H9 (cell line): ENCODE data around the gene LMBR1. TPM values are rescaled to one million over a fixed set of nuclear protein-coding genes. Genes with fewer than 3 reads are reported as not detected.

Experiments
- DNase-seq: peaks from one replicate; pipeline ENCODE4 v3.0.0-alpha.2; 2017
- H2AFZ ChIP-seq: one replicate; pipeline ENCODE4 v1.6.1; 2013; ENCODE audit warnings: mild to moderate bottlenecking, low read length, control low read depth, moderate library complexity
- H2AK5ac ChIP-seq: 2 replicates; pipeline ENCODE4 v1.6.1; 2013; ENCODE audit warnings: low read length, control low read depth, mixed read lengths; ENCODE audit not compliant: insufficient read length
- H2BK120ac ChIP-seq: one replicate; pipeline ENCODE4 v1.6.1; 2013; ENCODE audit warnings: low read depth, mild to moderate bottlenecking, low read length, control low read depth, inconsistent platforms; ENCODE audit not compliant: poor library complexity, severe bottlenecking
- H2BK12ac ChIP-seq: 2 replicates; pipeline ENCODE4 v1.6.1; 2013; ENCODE audit warnings: low read length, control low read depth, mixed read lengths, low read depth; ENCODE audit not compliant: insufficient read length
- H2BK15ac ChIP-seq: 2 replicates; pipeline ENCODE4 v1.6.1; 2013; ENCODE audit warnings: low read depth, low read length, control low read depth
- H2BK20ac ChIP-seq: one replicate; pipeline ENCODE4 v1.6.1; 2013; ENCODE audit warnings: low read depth, mild to moderate bottlenecking, low read length, control low read depth, inconsistent platforms; ENCODE audit not compliant: poor library complexity, severe bottlenecking
- H2BK5ac ChIP-seq: 2 replicates; pipeline ENCODE4 v1.6.1; 2013; ENCODE audit warnings: low read length, control low read depth, mixed read lengths; ENCODE audit not compliant: insufficient read length
- H3K14ac ChIP-seq: 2 replicates; pipeline ENCODE4 v1.6.1; 2013; ENCODE audit warnings: low read length, control low read depth; ENCODE audit not compliant: insufficient read depth
- H3K18ac ChIP-seq: 2 replicates; pipeline ENCODE4 v1.6.1; 2013; ENCODE audit warnings: low read depth, mild to moderate bottlenecking, mixed read lengths, low read length, control low read depth; ENCODE audit not compliant: insufficient read length
- H3K23ac ChIP-seq: 2 replicates; pipeline ENCODE4 v1.6.1; 2013; ENCODE audit warnings: low read length, control low read depth, mixed read lengths, low read depth; ENCODE audit not compliant: insufficient read length
- H3K23me2 ChIP-seq: 2 replicates; pipeline ENCODE4 v1.6.1; 2013; ENCODE audit warnings: low read depth, mild to moderate bottlenecking, mixed read lengths, low read length, control low read depth; ENCODE audit not compliant: insufficient read length, poor library complexity, severe bottlenecking
- H3K27ac ChIP-seq: 2 replicates; pipeline ENCODE4 v1.5.1; 2013; ENCODE audit warnings: low read length, control low read depth, mixed read lengths, low read depth; ENCODE audit not compliant: insufficient read length
- H3K27me3 ChIP-seq: 2 replicates; pipeline ENCODE4 v1.6.1; 2013; ENCODE audit warnings: low read length, control low read depth, inconsistent platforms; ENCODE audit not compliant: insufficient read depth
- H3K4ac ChIP-seq: 2 replicates; pipeline ENCODE4 v1.6.1; 2013; ENCODE audit warnings: low read depth, mild to moderate bottlenecking, control low read depth, inconsistent platforms, low read length, moderate library complexity
- H3K4me1 ChIP-seq: 2 replicates; pipeline ENCODE4 v1.6.1; 2013; ENCODE audit warnings: low read length, control low read depth, inconsistent platforms; ENCODE audit not compliant: insufficient read depth
- H3K4me2 ChIP-seq: 2 replicates; pipeline ENCODE4 v1.6.1; 2013; ENCODE audit warnings: low read length, control low read depth, mixed read lengths; ENCODE audit not compliant: insufficient read length, insufficient read depth
- H3K56ac ChIP-seq: 2 replicates; pipeline ENCODE4 v1.6.1; 2013; ENCODE audit warnings: low read depth, mild to moderate bottlenecking, mixed read lengths, low read length, control low read depth; ENCODE audit not compliant: insufficient read length
- H3K79me1 ChIP-seq: 2 replicates; pipeline ENCODE4 v1.6.1; 2013; ENCODE audit warnings: low read depth, mild to moderate bottlenecking, moderate library complexity, low read length, control low read depth, inconsistent platforms; ENCODE audit not compliant: insufficient read depth, poor library complexity, severe bottlenecking
- H3K79me2 ChIP-seq: 2 replicates; pipeline ENCODE4 v1.6.1; 2013; ENCODE audit warnings: low read length, control low read depth, inconsistent platforms; ENCODE audit not compliant: insufficient read depth
- H3K9ac ChIP-seq: 2 replicates; pipeline ENCODE4 v1.6.1; 2013; ENCODE audit warnings: low read length, control low read depth, mixed read lengths; ENCODE audit not compliant: insufficient read length; ENCODE audit errors: extremely low read depth
- H3K9me3 ChIP-seq: one replicate; pipeline ENCODE4 v1.6.1; 2013; ENCODE audit warnings: low read depth, low read length, inconsistent platforms; ENCODE audit not compliant: control insufficient read depth
- H3T11ph ChIP-seq: one replicate; pipeline ENCODE4 v1.6.1; 2013; ENCODE audit warnings: mild to moderate bottlenecking, low read length, control low read depth, inconsistent platforms
- H4K20me1 ChIP-seq: one replicate; pipeline ENCODE4 v1.6.1; 2013; ENCODE audit not compliant: control insufficient read depth, insufficient read length, insufficient read depth
- H4K5ac ChIP-seq: 2 replicates; pipeline ENCODE4 v1.6.1; 2013; ENCODE audit warnings: low read depth, mild to moderate bottlenecking, mixed read lengths, low read length, control low read depth; ENCODE audit not compliant: insufficient read length
- H4K8ac ChIP-seq: replicated peaks from 2 replicates; pipeline ENCODE4 v1.6.1; 2013; ENCODE audit warnings: low read length, control low read depth, mixed read lengths, low read depth; ENCODE audit not compliant: insufficient read length
- H4K91ac ChIP-seq: 2 replicates; pipeline ENCODE4 v1.6.1; 2013; ENCODE audit warnings: low read depth, mild to moderate bottlenecking, moderate library complexity, mixed read lengths, low read length, control low read depth; ENCODE audit not compliant: insufficient read length
- H3K27ac Mint-ChIP-seq, 3 experiments: 2 replicates in 2 of 3; 3 replicates in 1 of 3; pipeline ENCODE4 v1.8.0; 2020 to 2021; ENCODE audit warnings: mixed read lengths in 3 of 3, mild to moderate bottlenecking in 1 of 3, moderate library complexity in 1 of 3
- H3K27me3 Mint-ChIP-seq: 2 replicates; pipeline ENCODE4 v1.8.0; 2021; ENCODE audit warnings: low read depth, mild to moderate bottlenecking, moderate library complexity, mixed read lengths
- H3K36me3 Mint-ChIP-seq, 3 experiments: 2 replicates in 2 of 3; 3 replicates in 1 of 3; pipeline ENCODE4 v1.8.0; 2020 to 2021; ENCODE audit warnings: low read depth in 3 of 3, mixed read lengths in 3 of 3; ENCODE audit not compliant: insufficient read depth in 1 of 3
- H3K4me1 Mint-ChIP-seq, 2 experiments: 2 replicates each; pipeline ENCODE4 v1.8.0; 2020; ENCODE audit warnings: mixed read lengths in 2 of 2
- H3K4me3 Mint-ChIP-seq, 2 experiments: 2 replicates in 1 of 2; 3 replicates in 1 of 2; pipeline ENCODE4 v1.8.0; 2020 to 2021; ENCODE audit warnings: mild to moderate bottlenecking in 2 of 2, mixed read lengths in 2 of 2, moderate library complexity in 1 of 2
- H3K9me3 Mint-ChIP-seq, 2 experiments: 2 replicates in 1 of 2; 3 replicates in 1 of 2; pipeline ENCODE4 v1.8.0; 2020; ENCODE audit warnings: mild to moderate bottlenecking in 2 of 2, mixed read lengths in 2 of 2, moderate library complexity in 1 of 2
- CTCF ChIP-seq: fragments of 200-600 bp; sonication (generic); conservative IDR thresholded peaks from 3 replicates; pipeline ENCODE4 v1.8.0; 2021; ENCODE audit warnings: antibody characterized with exemption, mild to moderate bottlenecking
- WGBS: extraction: QIAGEN DNeasy Blood & Tissue Kit; methylation state at CpG from one replicate; pipeline ENCODE4 v1.1.7; 2013; ENCODE audit warnings: missing lambda C conversion rate, low lambda C conversion rate, mixed read lengths; ENCODE audit not compliant: insufficient read length; ENCODE audit errors: extremely low coverage; 5-methylcytosine and 5-hydroxymethylcytosine counted together
- total RNA-seq: library from RNA; stranded (reverse); gene quantifications from 2 replicates; pipeline ENCODE4 v1.2.1, GENCODE V29; 2021

The LMBR1 gene
- total RNA-seq, 1 experiment from 2014 or later = 62.3 TPM

GRCh38 chr7:156629873-156630272 lies 263.1 kb downstream of the LMBR1 start:
- H3K4me3 Mint-ChIP-seq = no peak overlapping the region
- WGBS = no CpG with 5 or more reads among the region's 2 CpGs
- peaks cover 15 to 29% (median 28%) of the 10 kb centered on the region in 3 experiments for H3K36me3 Mint-ChIP-seq

More at GRCh38 chr7:156629873-156630272, 263.1 kb downstream of the LMBR1 start:
- Histone ChIP-seq H3K14ac (no peak overlapping the region; the same call in 1 of the 2 replicates), H2BK5ac (no peak overlapping the region), H4K91ac (no peak overlapping the region), H4K20me1 (no peaks in the 10 kb centered on the region), H3K23me2 (no peaks in the 10 kb centered on the region), H3K9me3 (no peaks in the 10 kb centered on the region), H3T11ph (no peak overlapping the region), H3K4ac (no peak overlapping the region), H2AFZ (no peak overlapping the region), H2BK120ac (no peak overlapping the region), H3K18ac (no peak overlapping the region), H3K4me2 (no peak overlapping the region), H3K79me1 (no peaks in the 10 kb centered on the region), H2AK5ac (no peak overlapping the region), H4K5ac (no peak overlapping the region), H4K8ac (no peak overlapping the region), H3K56ac (no peak overlapping the region), H3K79me2 (no peaks in the 10 kb centered on the region), H2BK20ac (no peak overlapping the region), H3K4me1 (no peaks in the 10 kb centered on the region), H3K27me3 (no peaks in the 10 kb centered on the region), H2BK15ac (no peak overlapping the region), H3K23ac (no peak overlapping the region), H2BK12ac (no peak overlapping the region), H3K9ac (no peak overlapping the region), H3K27ac (no peak overlapping the region)
- no peak for TF ChIP-seq CTCF
- peaks cover 4% of the 10 kb centered on the region; the same call in 1 of the 2 replicates for H3K27me3 Mint-ChIP-seq
- no peak for DNase-seq
- peaks cover 25 to 32% of the 10 kb centered on the region in 2 experiments for H3K9me3 Mint-ChIP-seq
- no peak overlapping the region for H3K27ac Mint-ChIP-seq
- peaks cover 4 to 10% of the 10 kb centered on the region in 2 experiments for H3K4me1 Mint-ChIP-seq
